ENCODE results near the gene VAV2. TPM values are rescaled to one million over a fixed set of nuclear protein-coding genes. Genes with fewer than 3 reads are reported as not detected.

Gene VAV2
- total RNA-seq, 1 donor from 2014 or later: 12.7 TPM

- Histone ChIP-seq H3K27ac (no peak overlapping the region), H3K27me3 (no peaks in the 10 kb centered on the region), H3K9me3 (no peaks in the 10 kb centered on the region), H3K36me3 (peaks cover 0 to 2% of the 10 kb centered on the region in 2 donors), H3K4me1 (no peaks in the 10 kb centered on the region), H3K4me3 (no peak overlapping the region)
- TF ChIP-seq CTCF (IDR thresholded peaks at IDR 0.05): no peak
- intact Hi-C loops (cut with DNase I): no loop called here
- no peak for DNase-seq (ENCODE audit: low spot score in 2 of 2)
Observed at GRCh38 chr9:133828338-133828997, 163.7 kb downstream of the VAV2 start.

- DNase-seq (ENCODE audit: low spot score in 2 of 2): no peak
- Histone ChIP-seq H3K9me3 (no peaks in the 10 kb centered on the region), H3K36me3 (peaks cover 0 to 2% of the 10 kb centered on the region in 2 donors), H3K4me1 (no peaks in the 10 kb centered on the region), H3K27me3 (no peaks in the 10 kb centered on the region), H3K4me3 (no peak overlapping the region), H3K27ac (no peak overlapping the region)
- TF ChIP-seq CTCF (IDR thresholded peaks at IDR 0.05): no peak
- intact Hi-C loops (cut with DNase I): no loop called here
Observed at GRCh38 chr9:133826289-133827085, 165.6 kb downstream of the VAV2 start.

DNA sequence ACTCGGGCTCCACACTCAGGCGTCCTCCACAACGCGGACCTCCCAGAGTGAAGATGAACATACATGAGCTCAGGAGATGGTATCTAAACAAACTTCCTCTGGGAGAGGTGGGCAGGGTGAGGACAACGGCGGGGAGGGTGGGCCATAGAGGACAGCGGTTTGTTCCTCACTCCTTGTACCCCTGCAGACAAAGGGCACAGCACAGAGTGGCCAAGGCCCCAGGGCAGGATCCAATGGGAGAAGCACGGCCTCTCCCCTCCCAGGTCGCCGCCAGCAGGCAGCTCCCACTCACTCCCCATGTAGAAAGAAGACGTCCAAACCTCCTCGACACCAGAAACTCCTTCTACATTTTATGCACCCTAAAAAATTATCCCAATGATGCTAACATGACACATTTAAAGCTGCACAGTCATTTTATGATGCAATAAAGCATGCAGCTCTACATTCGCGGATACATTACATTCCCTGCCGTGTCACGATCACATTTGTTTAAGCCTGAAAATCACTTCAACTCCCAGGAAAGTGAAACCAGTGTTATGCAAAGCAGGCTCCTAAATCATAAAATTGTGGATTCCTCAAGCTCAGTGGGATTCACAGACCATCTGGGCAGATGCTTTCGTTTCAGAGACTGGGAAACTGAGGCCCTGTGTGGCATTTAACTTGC is 166.4 kb downstream of the VAV2 start:
- no peak overlapping the region for H3K27ac ChIP-seq
- H3K9me3 ChIP-seq: no peaks in the 10 kb centered on the region
- intact Hi-C loops (cut with DNase I): no loop called here
- H3K4me3 ChIP-seq: no peak overlapping the region
- H3K36me3 ChIP-seq: peaks cover 0 to 2% of the 10 kb centered on the region in 2 donors
- DNase-seq (ENCODE audit: low spot score in 2 of 2): no peak
- no peaks in the 10 kb centered on the region for H3K27me3 ChIP-seq
- no peak for TF ChIP-seq CTCF (IDR thresholded peaks at IDR 0.05)
- no peaks in the 10 kb centered on the region for H3K4me1 ChIP-seq

GRCh38 chr9:133824802-133825186 is 167.3 kb downstream of the VAV2 start:
- no peak overlapping the region for H3K27ac ChIP-seq
- intact Hi-C loops (cut with DNase I): no loop called here
- H3K27me3 ChIP-seq: no peaks in the 10 kb centered on the region
- H3K4me1 ChIP-seq: no peaks in the 10 kb centered on the region
- H3K36me3 ChIP-seq: peaks cover 0 to 2% of the 10 kb centered on the region in 2 donors
- no peak for DNase-seq (ENCODE audit: low spot score in 2 of 2)
- no peaks in the 10 kb centered on the region for H3K9me3 ChIP-seq
- TF ChIP-seq CTCF (IDR thresholded peaks at IDR 0.05): no peak
- no peak overlapping the region for H3K4me3 ChIP-seq

- intact Hi-C loops (cut with DNase I): no loop called here
- no peaks in the 10 kb centered on the region for H3K27me3 ChIP-seq
- no peak overlapping the region for H3K27ac ChIP-seq
- no peak for TF ChIP-seq CTCF (IDR thresholded peaks at IDR 0.05)
- H3K36me3 ChIP-seq: peaks cover 0 to 2% of the 10 kb centered on the region in 2 donors
- DNase-seq (ENCODE audit: low spot score in 2 of 2): no peak
- H3K4me3 ChIP-seq: no peak overlapping the region
- no peaks in the 10 kb centered on the region for H3K9me3 ChIP-seq
- no peaks in the 10 kb centered on the region for H3K4me1 ChIP-seq
Observed at GRCh38 chr9:133824106-133824801, 167.9 kb downstream of the VAV2 start.
